Measurements from ENCODE around the gene REXO1.

GRCh38 chr19:1808395-1808731 is 39.9 kb downstream of the REXO1 start:
- TF ChIP-seq CTCF (IDR thresholded peaks at IDR 0.05) = no peak
- no peak for TF ChIP-seq POLR2A (IDR thresholded peaks at IDR 0.05)

All from testis (tissue), 2 donors.